Calu3 (cell line): ENCODE measurements around the gene NUDT19. TPM values are rescaled to one million over a fixed set of nuclear protein-coding genes. Genes with fewer than 3 reads are reported as not detected.

ENCODE experiments used
- BruUV-seq: library from RNA; stranded (reverse); fragments of 400-500 nt; replicated peaks from 2 replicates; lab custom pipeline; 2021; lab: Mats Ljungman, UMichigan
- CTCF ChIA-PET: fragments of 300-600 bp; sonication (Branson Sonifier 250); formaldehyde crosslinking; loops from one replicate; lab custom pipeline; 2022; ENCODE audit warnings: antibody characterized with exemption; lab: Charles Lee
- DNase-seq: peaks from one replicate; pipeline ENCODE4 v3.0.0; 2022
- H3K27ac Mint-ChIP-seq: one replicate; pipeline ENCODE4 v1.8.0; 2022; ENCODE audit warnings: mixed read lengths; ENCODE audit not compliant: unreplicated experiment
- H3K27me3 Mint-ChIP-seq: one replicate; pipeline ENCODE4 v1.8.0; 2022; ENCODE audit warnings: mixed read lengths; ENCODE audit not compliant: unreplicated experiment
- H3K36me3 Mint-ChIP-seq: one replicate; pipeline ENCODE4 v1.8.0; 2022; ENCODE audit warnings: mild to moderate bottlenecking, moderate library complexity, mixed read lengths; ENCODE audit not compliant: insufficient read depth, unreplicated experiment
- H3K4me1 Mint-ChIP-seq: one replicate; pipeline ENCODE4 v1.8.0; 2022; ENCODE audit warnings: mild to moderate bottlenecking, low read depth, mixed read lengths; ENCODE audit not compliant: unreplicated experiment
- H3K4me3 Mint-ChIP-seq: one replicate; pipeline ENCODE4 v1.8.0; 2022; ENCODE audit warnings: mild to moderate bottlenecking, low read depth, moderate library complexity, mixed read lengths; ENCODE audit not compliant: unreplicated experiment
- H3K9me3 Mint-ChIP-seq: one replicate; pipeline ENCODE4 v1.8.0; 2022; ENCODE audit warnings: low read depth, mixed read lengths; ENCODE audit not compliant: unreplicated experiment
- intact Hi-C: fragments of 100-400 bp; cut with micrococcal nuclease; formaldehyde crosslinking; loops from one replicate; pipeline ENCODE4 v1.10.0; 2022; ENCODE audit not compliant: unreplicated experiment
- total RNA-seq: library from RNA; stranded (reverse); gene quantifications from 2 replicates; pipeline ENCODE4 v1.2.3, GENCODE V29; 2022
- TF ChIP-seq, protein P1 (sequence below): fragments of 200-600 bp; IDR thresholded peaks from one replicate; pipeline ENCODE4 v1.8.0; 2022; ENCODE audit warnings: antibody characterized with exemption; ENCODE audit not compliant: unreplicated experiment

Gene NUDT19
- total RNA-seq, 1 experiment from 2014 or later = 21.1 TPM

DNA sequence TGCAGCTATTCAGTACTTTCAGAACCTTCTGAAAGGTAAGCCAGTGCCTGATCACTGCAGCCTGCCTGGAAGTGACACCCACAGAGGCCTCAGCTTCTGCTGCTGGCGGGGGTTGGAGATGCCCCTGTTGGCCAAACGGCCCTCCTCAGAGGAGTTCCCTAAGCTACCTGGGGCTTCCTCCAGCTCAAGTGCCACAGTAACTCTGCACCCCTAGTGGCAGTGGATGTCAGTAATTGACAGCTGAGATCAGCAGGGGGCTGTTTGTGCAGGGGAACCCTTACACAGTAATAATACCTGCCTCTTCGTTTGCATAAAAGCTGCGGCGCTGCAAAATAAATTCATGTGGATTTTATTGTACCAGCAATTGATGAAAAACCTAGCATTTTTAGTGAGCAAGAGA is 56.9 kb downstream of the NUDT19 start:
- TF ChIP-seq, protein P1, sequence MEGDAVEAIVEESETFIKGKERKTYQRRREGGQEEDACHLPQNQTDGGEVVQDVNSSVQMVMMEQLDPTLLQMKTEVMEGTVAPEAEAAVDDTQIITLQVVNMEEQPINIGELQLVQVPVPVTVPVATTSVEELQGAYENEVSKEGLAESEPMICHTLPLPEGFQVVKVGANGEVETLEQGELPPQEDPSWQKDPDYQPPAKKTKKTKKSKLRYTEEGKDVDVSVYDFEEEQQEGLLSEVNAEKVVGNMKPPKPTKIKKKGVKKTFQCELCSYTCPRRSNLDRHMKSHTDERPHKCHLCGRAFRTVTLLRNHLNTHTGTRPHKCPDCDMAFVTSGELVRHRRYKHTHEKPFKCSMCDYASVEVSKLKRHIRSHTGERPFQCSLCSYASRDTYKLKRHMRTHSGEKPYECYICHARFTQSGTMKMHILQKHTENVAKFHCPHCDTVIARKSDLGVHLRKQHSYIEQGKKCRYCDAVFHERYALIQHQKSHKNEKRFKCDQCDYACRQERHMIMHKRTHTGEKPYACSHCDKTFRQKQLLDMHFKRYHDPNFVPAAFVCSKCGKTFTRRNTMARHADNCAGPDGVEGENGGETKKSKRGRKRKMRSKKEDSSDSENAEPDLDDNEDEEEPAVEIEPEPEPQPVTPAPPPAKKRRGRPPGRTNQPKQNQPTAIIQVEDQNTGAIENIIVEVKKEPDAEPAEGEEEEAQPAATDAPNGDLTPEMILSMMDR = no peak
- CTCF ChIA-PET = interaction anchor here (0.8 to 1.1 kb wide), 2 partner anchors 58 to 149 kb away, joined by 4 to 5 read pairs; partner anchors contain the start of gene NUDT19
- H3K27me3 Mint-ChIP-seq = peaks cover 28% of the 10 kb centered on the region
- DNase-seq = peak; percentile 28
- H3K27ac Mint-ChIP-seq = no peak overlapping the region
- H3K4me3 Mint-ChIP-seq = no peak overlapping the region
- no peaks in the 10 kb centered on the region for H3K9me3 Mint-ChIP-seq
- H3K36me3 Mint-ChIP-seq = no peaks in the 10 kb centered on the region
- no TSS peak for BruUV-seq
- intact Hi-C loops = no loop called here
- H3K4me1 Mint-ChIP-seq = no peaks in the 10 kb centered on the region

DNA sequence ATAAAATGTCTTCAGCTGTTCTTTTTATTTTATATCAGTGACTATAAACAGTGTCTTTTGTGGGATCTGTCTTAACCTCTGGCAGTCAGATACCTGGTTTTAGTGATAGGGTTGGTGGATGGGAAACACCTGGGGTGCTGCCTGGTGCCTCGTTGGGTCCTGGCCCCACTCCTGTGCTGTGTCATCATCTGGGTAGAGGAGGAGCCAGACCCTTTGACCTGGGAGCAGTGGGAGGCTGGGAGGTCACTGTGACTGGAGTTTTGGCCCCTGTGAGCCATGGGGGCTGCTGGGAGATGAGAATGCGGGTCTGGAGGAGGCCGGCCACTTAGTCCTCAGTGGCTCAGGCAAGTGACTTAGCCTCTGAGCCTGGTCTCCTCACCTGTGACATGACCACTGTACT is 57.3 kb downstream of the NUDT19 start:
- no peaks in the 10 kb centered on the region for H3K9me3 Mint-ChIP-seq
- CTCF ChIA-PET = interaction anchor here (0.6 to 1.1 kb wide), 3 partner anchors 41 to 149 kb away, joined by 4 to 5 read pairs (median 5); partner anchors contain the start of gene NUDT19
- H3K27ac Mint-ChIP-seq = no peak overlapping the region
- no TSS peak for BruUV-seq
- H3K4me1 Mint-ChIP-seq = no peaks in the 10 kb centered on the region
- TF ChIP-seq, protein P1 = no peak
- H3K27me3 Mint-ChIP-seq = peaks cover 28% of the 10 kb centered on the region
- intact Hi-C loops = no loop called here
- H3K36me3 Mint-ChIP-seq = no peaks in the 10 kb centered on the region
- DNase-seq = no peak
- no peak overlapping the region for H3K4me3 Mint-ChIP-seq

DNA sequence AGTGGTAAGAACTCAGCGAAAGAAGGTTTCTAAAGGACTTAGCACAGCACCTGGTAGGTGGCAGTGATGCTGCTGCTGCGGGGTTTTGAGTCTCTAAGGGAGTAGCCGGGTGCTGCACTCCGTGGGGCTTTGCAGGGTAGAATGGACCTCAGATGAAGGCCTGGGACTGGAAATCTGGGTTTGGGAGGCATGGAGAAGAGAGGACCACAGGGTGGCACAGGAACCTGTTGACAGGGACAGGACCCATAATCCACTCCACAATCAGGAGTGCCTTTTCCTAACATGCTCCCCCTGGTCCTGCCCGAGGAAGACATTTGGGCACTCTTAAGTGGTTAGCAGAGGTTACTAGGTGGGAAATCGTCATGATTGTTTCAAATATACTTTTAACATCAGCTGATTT is 57.7 kb downstream of the NUDT19 start:
- Mint-ChIP-seq H3K27me3 (peaks cover 29% of the 10 kb centered on the region), H3K27ac (no peak overlapping the region), H3K4me3 (no peak overlapping the region), H3K36me3 (no peaks in the 10 kb centered on the region), H3K9me3 (no peaks in the 10 kb centered on the region), H3K4me1 (no peaks in the 10 kb centered on the region)
- BruUV-seq = no TSS peak
- no peak for DNase-seq
- intact Hi-C loops = no loop called here
- TF ChIP-seq, protein P1 = no peak
- CTCF ChIA-PET = interaction anchor here (0.6 kb wide), 1 partner anchor 41 kb away, joined by 5 read pairs; no protein-coding TSS in a partner anchor

DNA sequence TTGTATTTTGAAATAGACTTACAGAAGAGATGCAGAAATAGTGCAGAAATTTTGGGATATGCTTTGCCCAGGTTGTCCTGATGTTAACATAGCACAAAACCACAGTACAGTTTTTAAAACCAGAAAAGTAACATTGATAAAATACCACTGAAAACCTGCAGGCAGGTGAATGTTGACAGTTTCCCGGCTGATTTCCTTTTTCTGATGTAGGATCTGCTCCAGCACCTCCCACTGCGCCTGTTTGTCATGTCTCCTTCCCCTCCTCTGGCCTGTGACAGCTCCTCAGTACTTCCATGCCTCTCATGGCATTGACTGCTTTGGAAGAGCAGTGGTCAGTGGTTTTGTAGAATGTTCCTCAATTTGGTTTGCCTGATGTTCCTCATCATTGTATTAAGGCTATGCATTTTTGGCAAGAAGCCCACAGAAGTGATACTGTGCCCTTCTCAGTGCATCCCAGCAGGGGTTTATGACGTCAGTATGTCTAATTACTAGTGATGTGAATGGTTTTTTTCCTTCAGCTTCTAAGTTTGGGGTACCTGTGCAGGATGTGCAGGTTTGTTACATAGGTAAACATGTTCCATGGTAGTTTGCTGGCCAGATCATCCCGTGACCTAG is 58.9 kb downstream of the NUDT19 start:
- Mint-ChIP-seq H3K27me3 (peaks cover 41% of the 10 kb centered on the region), H3K36me3 (no peaks in the 10 kb centered on the region), H3K4me3 (no peak overlapping the region), H3K9me3 (no peaks in the 10 kb centered on the region), H3K4me1 (no peaks in the 10 kb centered on the region), H3K27ac (no peak overlapping the region)
- no TSS peak for BruUV-seq
- CTCF ChIA-PET = no interaction called here
- DNase-seq = no peak
- TF ChIP-seq, protein P1 = no peak
- intact Hi-C loops = no loop called here
